Measurements from ENCODE around the gene BTBD9.

Gene BTBD9

DNA sequence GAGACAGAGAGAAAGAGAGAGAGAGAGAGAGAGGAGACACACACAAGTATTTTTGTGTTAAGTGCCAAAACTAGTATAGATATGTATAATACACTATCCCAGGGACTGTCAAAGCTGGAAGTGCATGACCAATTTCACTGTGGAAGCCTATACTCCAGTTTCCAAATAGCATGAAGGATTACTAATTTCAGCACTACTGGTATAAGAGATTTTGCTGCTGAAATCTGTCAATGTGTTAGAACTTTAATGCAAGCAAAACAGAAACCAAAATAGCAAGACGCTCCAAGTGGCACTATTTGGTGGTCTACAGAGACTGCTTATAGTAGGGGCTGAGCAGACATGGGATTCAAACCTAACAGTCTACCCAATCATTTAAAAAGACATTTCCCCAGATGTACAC, 284.8 kb downstream of the BTBD9 start:
- H3K4me3 ChIP-seq (ENCODE audit: low read depth, low read length), result no peak overlapping the region
- TF ChIP-seq, protein P1, sequence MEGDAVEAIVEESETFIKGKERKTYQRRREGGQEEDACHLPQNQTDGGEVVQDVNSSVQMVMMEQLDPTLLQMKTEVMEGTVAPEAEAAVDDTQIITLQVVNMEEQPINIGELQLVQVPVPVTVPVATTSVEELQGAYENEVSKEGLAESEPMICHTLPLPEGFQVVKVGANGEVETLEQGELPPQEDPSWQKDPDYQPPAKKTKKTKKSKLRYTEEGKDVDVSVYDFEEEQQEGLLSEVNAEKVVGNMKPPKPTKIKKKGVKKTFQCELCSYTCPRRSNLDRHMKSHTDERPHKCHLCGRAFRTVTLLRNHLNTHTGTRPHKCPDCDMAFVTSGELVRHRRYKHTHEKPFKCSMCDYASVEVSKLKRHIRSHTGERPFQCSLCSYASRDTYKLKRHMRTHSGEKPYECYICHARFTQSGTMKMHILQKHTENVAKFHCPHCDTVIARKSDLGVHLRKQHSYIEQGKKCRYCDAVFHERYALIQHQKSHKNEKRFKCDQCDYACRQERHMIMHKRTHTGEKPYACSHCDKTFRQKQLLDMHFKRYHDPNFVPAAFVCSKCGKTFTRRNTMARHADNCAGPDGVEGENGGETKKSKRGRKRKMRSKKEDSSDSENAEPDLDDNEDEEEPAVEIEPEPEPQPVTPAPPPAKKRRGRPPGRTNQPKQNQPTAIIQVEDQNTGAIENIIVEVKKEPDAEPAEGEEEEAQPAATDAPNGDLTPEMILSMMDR (IDR thresholded peaks at IDR 0.05; ENCODE audit: low read depth, low read length, missing control alignments), result no peak
- DNase-seq (ENCODE audit: low read depth), result no peak
- in situ Hi-C loops (cut with HindIII; ENCODE audit: low sequenced_read_pairs), result no loop called here

DNA sequence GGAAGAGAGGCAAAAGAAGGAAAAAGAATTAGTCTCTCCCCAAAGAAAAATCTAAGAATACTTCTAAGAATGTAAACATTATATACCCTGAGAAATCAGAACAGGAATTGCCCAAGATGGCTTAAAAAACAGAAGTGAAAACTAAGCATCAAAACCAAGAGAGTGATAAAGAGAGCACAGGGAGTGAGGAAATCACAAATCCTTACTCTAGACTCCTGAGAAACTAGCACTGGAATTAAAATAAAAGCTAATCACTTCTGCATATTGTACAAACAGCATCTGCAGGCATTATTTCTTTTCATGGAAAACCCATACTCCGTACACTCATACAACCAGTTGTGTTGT, 285.7 kb downstream of the BTBD9 start:
- in situ Hi-C loops (cut with HindIII; ENCODE audit: low sequenced_read_pairs), result no loop called here
- no peak overlapping the region for H3K4me3 ChIP-seq (ENCODE audit: low read depth, low read length)
- TF ChIP-seq, protein P1 (IDR thresholded peaks at IDR 0.05; ENCODE audit: low read depth, low read length, missing control alignments), result no peak
- no peak for DNase-seq (ENCODE audit: low read depth)

DNA sequence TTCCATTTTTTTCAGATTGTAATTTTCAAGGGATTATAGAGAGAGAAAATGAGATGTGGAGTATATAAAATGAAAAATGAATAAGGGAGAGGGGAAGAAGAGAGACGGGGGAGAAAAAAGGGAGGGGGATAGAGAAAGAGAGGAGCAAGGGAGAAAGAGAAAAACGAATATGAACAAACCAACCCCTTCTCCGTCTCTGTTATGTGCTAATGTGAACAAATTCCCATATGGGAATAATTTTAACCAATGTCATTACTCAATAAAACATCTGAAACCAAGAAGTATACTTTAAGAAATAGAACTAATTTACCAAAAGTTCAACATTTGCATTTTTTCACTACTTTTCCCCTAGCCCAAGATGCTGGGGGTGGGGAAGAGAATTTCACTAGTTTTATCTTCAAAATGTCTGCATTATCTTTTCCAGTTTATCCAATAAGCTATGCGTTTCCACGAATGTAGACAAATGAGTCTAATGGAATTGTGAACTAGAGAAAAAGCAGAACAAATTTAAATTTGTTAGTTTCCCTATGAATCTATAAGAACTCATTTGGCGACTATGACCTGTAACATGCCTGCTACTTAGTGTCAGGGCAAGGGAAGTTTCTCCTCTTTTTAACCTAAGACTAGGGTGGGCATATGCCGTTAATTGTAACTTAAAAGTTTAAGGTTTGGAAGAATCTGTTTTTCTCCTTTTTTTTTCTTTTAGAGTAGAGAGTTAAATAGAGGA, 286.3 kb downstream of the BTBD9 start:
- no peak for DNase-seq (ENCODE audit: low read depth)
- H3K4me3 ChIP-seq (ENCODE audit: low read depth, low read length), result no peak overlapping the region
- TF ChIP-seq, protein P1 (IDR thresholded peaks at IDR 0.05; ENCODE audit: low read depth, low read length, missing control alignments), result no peak
- in situ Hi-C loops (cut with HindIII; ENCODE audit: low sequenced_read_pairs), result no loop called here

DNA sequence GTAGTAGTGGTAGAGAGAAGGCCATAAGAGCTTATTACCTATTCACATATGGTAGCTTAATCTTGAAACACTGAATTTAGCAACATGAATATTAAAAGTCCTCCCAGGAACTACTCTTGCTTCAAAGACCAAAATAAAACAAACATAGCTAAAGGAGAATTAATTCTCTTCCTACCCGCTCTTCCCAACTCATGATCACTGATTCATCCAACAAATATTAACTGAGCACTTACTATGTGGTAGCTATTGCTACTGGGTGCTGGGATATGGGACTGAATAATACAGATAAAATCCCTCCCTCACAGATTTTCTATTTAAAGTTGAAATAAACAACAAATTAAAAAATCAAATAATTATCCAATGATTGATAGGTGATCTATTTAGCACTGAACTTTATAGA, 287.1 kb downstream of the BTBD9 start:
- DNase-seq (ENCODE audit: low read depth), result no peak
- TF ChIP-seq, protein P1 (IDR thresholded peaks at IDR 0.05; ENCODE audit: low read depth, low read length, missing control alignments), result no peak
- in situ Hi-C loops (cut with HindIII; ENCODE audit: low sequenced_read_pairs), result no loop called here
- no peak overlapping the region for H3K4me3 ChIP-seq (ENCODE audit: low read depth, low read length)

DNA sequence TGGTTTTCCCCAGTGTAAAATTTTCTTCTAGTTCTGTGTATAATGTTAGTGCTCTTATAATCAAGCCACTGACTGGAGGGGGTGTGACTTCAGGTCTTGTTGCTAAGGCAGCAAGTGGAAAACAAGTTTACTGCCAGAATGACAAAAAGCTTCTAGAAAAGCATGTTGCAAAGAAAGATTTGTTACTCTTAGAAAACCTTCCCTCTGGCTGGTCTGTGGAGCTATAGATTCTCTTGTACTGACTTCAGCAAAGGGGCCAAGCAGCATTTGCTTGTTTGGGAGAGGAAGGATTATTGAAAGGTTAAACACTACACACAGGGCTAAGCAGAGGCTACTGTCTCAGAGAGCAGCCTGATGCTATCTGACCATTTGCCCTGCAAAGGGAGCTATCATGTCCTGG, 288.8 kb downstream of the BTBD9 start:
- DNase-seq (ENCODE audit: low read depth), result no peak

DNA sequence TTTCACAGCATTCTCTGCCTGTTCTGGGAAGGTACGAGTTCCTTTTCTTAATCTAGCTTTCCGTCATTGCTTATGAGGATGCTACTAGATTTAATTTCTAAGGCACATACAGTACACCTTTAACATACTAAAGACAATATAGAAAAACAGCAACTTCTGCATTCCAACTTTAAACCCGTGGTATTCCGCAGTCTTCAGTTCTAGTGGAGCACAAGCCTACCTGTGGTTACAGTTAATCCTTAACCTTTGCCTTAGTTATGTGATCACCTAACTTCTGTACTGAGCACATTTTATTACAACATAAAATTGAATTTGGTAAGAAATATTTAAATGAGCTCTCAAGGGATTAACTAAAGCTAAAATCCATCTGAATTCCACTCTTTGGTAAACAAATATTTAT, 289.5 kb downstream of the BTBD9 start:
- in situ Hi-C loops (cut with HindIII; ENCODE audit: low sequenced_read_pairs), result no loop called here
- no peak overlapping the region for H3K4me3 ChIP-seq (ENCODE audit: low read depth, low read length)
- DNase-seq (ENCODE audit: low read depth), result no peak
- TF ChIP-seq, protein P1 (IDR thresholded peaks at IDR 0.05; ENCODE audit: low read depth, low read length, missing control alignments), result no peak

More for the DNA sequence above, 288.8 kb downstream of the BTBD9 start:
- TF ChIP-seq, protein P1 (IDR thresholded peaks at IDR 0.05; ENCODE audit: low read depth, low read length, missing control alignments), result no peak
- no peak overlapping the region for H3K4me3 ChIP-seq (ENCODE audit: low read depth, low read length)
- in situ Hi-C loops (cut with HindIII; ENCODE audit: low sequenced_read_pairs), result no loop called here
